AG04450 (cell line): ENCODE measurements around the gene CADM2. TPM values are rescaled to one million over a fixed set of nuclear protein-coding genes. Genes with fewer than 3 reads are reported as not detected.
"Not testable (repeated sequence)": the region's sequence is repeated elsewhere in the genome, so short reads cannot be mapped to it uniquely, and the experiment has no call there.

Source experiments
- CTCF ChIA-PET: fragments of 300-600, 350-600 bp; formaldehyde crosslinking; extraction: SDS; loops from one replicate; lab custom pipeline; 2022; ENCODE audit warnings: antibody characterized with exemption, inconsistent platforms; lab: Charles Lee
- POLR2A ChIA-PET: fragments of 350-600 bp; formaldehyde crosslinking; extraction: SDS; loops from one replicate; lab custom pipeline; 2021; ENCODE audit warnings: antibody characterized with exemption, inconsistent platforms; lab: Yijun Ruan, JAX
- DNase-seq: peaks from one replicate; pipeline ENCODE4 v3.0.0-alpha.2; 2011; ENCODE audit warnings: low read depth, low spot score
- H3K27ac ChIP-seq: one replicate; pipeline ENCODE4 v1.5.1; 2012; ENCODE audit warnings: low read depth, low read length, control low read depth
- H3K27me3 ChIP-seq: one replicate; pipeline ENCODE4 v1.6.0; 2012; ENCODE audit warnings: low read length; ENCODE audit not compliant: control insufficient read depth, insufficient read depth
- H3K4me3 ChIP-seq: 2 replicates; pipeline ENCODE4 v1.5.1; 2011; ENCODE audit warnings: mild to moderate bottlenecking, low read depth, low read length, control low read depth
- H3K9me3 ChIP-seq: 2 replicates; pipeline ENCODE4 v1.5.1; 2012; ENCODE audit warnings: low read length; ENCODE audit not compliant: control insufficient read depth, insufficient read depth
- polyA plus RNA-seq: library from polyadenylated mRNA; depleted of rRNA; stranded (reverse); fragments of >200 nt; gene quantifications from 2 replicates; pipeline ENCODE4 v1.2.3, GENCODE V29; 2011
- TF ChIP-seq, protein P1 (sequence below): IDR thresholded peaks from 2 replicates; pipeline ENCODE4 v1.5.1; 2011; ENCODE audit warnings: low read depth, low read length, control low read depth, inconsistent platforms

The CADM2 gene
- polyA plus RNA-seq, 1 experiment = not detected

DNA sequence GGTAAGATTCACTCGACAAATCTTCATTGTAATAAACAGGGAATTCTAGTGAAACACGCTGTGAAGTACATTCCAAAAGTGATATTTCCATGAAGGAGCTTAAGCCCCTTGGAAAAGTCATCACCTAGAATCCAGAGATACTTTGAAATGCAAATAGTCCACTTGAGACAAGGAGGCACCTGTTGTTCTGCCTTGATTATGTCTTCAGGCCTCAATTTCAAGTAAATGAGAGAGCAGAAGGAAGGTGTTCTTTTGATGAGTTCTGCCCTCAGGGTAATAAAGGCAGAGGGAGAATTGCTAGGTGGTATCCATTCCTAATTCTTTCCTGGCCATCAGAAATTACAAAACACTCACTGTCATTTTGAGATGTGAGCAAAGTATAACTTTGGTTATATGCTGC lies 162.1 kb downstream of the CADM2 start:
- TF ChIP-seq, protein P1, sequence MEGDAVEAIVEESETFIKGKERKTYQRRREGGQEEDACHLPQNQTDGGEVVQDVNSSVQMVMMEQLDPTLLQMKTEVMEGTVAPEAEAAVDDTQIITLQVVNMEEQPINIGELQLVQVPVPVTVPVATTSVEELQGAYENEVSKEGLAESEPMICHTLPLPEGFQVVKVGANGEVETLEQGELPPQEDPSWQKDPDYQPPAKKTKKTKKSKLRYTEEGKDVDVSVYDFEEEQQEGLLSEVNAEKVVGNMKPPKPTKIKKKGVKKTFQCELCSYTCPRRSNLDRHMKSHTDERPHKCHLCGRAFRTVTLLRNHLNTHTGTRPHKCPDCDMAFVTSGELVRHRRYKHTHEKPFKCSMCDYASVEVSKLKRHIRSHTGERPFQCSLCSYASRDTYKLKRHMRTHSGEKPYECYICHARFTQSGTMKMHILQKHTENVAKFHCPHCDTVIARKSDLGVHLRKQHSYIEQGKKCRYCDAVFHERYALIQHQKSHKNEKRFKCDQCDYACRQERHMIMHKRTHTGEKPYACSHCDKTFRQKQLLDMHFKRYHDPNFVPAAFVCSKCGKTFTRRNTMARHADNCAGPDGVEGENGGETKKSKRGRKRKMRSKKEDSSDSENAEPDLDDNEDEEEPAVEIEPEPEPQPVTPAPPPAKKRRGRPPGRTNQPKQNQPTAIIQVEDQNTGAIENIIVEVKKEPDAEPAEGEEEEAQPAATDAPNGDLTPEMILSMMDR = no peak
- H3K27me3 ChIP-seq = no peaks in the 10 kb centered on the region
- CTCF ChIA-PET = no interaction called here
- H3K9me3 ChIP-seq = peaks cover 8% of the 10 kb centered on the region; the same call in 1 of the 2 replicates
- POLR2A ChIA-PET = no interaction called here
- H3K4me3 ChIP-seq = no peak overlapping the region
- H3K27ac ChIP-seq = no peak overlapping the region
- DNase-seq = no peak

DNA sequence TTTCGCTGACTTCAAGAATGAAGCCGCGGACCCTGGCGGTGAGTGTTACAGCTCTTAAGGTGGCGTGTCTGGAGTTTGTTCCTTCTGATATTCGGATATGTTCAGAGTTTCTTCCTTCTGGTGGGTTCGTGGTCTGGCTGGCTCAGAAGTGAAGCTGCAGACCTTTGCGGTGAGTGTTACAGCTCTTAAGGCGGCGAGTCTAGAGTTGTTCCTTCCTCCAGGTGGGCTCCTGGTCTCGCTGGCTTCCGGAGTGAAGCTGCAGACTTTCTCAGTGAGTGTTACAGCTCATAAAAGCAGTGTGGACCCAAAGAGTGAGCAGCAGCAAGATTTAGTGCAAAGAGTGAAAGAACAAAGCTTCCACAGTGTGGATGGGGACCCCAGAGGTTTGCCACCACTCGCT lies 174.1 kb downstream of the CADM2 start:
- H3K27ac ChIP-seq, H3K9me3 ChIP-seq, H3K27me3 ChIP-seq, CTCF ChIA-PET, DNase-seq, POLR2A ChIA-PET, H3K4me3 ChIP-seq: not testable (repeated sequence)

DNA sequence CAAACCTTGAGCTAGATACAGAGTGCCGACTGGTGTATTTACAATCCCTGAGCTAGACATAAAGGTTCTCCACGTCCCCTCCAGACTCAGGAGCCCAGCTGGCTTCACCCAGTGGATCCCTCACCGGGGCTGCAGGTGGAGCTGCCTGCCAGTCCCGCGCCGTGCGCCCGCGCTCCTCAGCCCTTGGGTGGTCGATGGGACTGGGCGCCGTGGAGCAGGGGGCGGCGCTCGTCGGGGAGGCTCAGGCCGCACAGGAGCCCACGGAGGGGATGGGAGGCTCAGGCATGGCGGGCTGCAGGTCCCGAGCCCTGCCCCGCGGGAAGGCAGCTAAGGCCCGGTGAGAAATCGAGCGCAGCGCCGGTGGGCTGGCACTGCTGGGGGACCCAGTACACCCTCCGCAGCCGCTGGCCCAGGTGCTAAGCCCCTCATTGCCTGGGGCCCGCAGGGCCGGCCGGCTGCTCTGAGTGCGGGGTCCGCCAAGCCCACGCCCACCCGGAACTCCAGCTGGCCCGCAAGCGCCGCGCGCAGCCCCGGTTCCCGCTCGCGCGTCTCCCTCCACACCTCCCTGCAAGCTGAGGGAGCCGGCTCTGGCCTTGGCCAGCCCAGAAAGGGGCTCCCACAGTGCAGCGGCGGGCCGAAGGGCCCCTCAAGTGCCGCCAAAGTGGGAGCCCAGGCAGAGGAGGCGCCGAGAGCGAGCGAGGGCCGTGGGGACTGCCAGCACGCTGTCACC lies 175.1 kb downstream of the CADM2 start:
- POLR2A ChIA-PET, H3K9me3 ChIP-seq, H3K4me3 ChIP-seq, H3K27ac ChIP-seq, CTCF ChIA-PET, DNase-seq, H3K27me3 ChIP-seq: not testable (repeated sequence)

DNA sequence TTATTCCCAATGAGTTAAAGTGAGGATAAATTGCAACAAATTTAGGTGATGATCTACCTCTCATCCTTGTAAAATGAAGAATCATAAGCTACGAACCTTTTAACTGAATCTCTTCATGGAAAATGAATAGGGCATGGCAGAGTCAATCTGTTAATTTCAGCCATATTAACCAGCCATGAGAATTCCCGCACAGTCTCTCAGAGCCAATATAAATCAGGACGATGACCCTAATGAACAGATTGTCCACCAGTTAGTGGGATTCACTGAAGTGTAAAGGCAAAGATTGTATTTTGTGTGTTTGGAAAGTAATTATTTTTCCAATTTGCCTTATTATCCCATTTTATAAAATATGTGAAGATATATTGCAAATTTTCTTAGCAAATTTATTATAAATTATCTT lies 183.8 kb downstream of the CADM2 start:
- POLR2A ChIA-PET = no interaction called here
- peaks cover 5% of the 10 kb centered on the region; the same call in 1 of the 2 replicates for H3K9me3 ChIP-seq

DNA sequence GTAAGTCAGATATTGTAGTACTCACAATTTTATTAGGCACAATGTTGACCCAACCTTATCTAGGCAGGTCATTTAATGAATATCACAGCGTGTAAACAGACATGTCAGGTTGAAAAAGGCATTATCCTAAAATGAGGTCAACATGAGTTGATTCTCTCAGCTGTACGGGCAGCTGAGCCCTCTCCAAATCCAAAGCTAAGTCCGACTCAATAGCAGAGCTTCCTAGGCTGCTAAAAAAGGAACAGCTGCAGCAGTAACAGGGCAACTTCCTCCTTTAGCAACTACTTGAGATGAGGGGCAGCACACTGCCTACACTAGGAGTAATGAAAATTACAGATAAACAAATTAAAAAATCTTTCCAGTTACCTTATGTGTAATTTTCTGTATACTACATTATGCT lies 189.2 kb downstream of the CADM2 start:
- Histone ChIP-seq H3K27ac (no peak overlapping the region), H3K27me3 (no peaks in the 10 kb centered on the region), H3K4me3 (no peak overlapping the region), H3K9me3 (peaks cover 5% of the 10 kb centered on the region; the same call in 1 of the 2 replicates)
- ChIA-PET POLR2A (no interaction called here), CTCF (no interaction called here)
- DNase-seq = no peak
- TF ChIP-seq, protein P1 = no peak

More for the DNA sequence above, 183.8 kb downstream of the CADM2 start:
- no peak overlapping the region for H3K27ac ChIP-seq
- no peaks in the 10 kb centered on the region for H3K27me3 ChIP-seq
- CTCF ChIA-PET = no interaction called here
- DNase-seq = no peak
- TF ChIP-seq, protein P1 = no peak
- no peak overlapping the region for H3K4me3 ChIP-seq

DNA sequence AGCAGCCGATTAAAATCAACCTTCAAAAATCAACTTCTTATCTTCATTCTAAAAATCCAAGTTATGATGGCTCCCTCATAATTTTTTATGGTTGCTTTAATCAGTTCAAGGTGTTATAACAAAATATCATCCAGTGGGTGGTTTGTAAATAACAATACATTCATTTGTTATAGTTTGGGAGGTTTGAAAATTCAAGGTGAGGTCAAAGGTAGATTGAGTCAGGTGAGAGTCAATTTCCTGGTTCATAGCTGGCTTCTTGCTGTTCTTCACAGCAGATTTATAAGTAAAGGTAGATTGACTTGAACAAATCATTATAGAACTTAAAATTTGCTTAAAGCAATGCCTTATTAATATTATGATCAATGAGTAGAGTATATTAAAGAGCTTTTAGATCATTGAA lies 192.8 kb downstream of the CADM2 start:
- peaks cover 9% of the 10 kb centered on the region; the same call in 1 of the 2 replicates for H3K9me3 ChIP-seq
- no peak overlapping the region for H3K4me3 ChIP-seq
- H3K27ac ChIP-seq = no peak overlapping the region
- TF ChIP-seq, protein P1 = no peak
- ChIA-PET POLR2A (no interaction called here), CTCF (interaction anchor here (0.5 kb wide), 1 partner anchor 151 kb away, joined by 3 read pairs; no protein-coding TSS in a partner anchor)
- no peaks in the 10 kb centered on the region for H3K27me3 ChIP-seq
- no peak for DNase-seq

DNA sequence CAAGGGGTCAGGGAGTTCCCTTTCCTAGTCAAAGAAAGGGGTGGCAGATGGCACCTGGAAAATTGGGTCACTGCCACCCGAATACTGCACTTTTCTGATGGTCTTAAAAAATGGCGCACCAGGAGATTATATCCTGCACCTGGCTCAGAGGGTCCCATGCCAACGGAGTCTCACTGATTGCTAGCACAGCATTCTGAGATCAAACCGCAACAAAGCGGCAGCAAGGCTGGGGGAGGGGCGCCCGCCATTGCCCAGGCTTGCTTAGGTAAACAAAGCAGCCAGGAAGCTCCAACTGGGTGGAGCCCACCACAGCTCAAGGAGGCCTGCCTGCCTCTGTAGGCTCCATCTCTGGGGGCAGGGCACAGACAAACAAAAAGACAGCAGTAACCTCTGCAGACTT lies 194.5 kb downstream of the CADM2 start:
- H3K9me3 ChIP-seq, POLR2A ChIA-PET, H3K27ac ChIP-seq, DNase-seq, H3K27me3 ChIP-seq, H3K4me3 ChIP-seq, CTCF ChIA-PET: not testable (repeated sequence)
